Breast epithelium (tissue), 4 donors: Measurements from ENCODE around the gene AZU1. TPM values are rescaled to one million over a fixed set of nuclear protein-coding genes. Genes with fewer than 3 reads are reported as not detected.
"Not testable (repeated sequence)": the region's sequence is repeated elsewhere in the genome, so short reads cannot be mapped to it uniquely, and the experiment has no call there.

ENCODE experiments used
- DNase-seq, 2 donors: peaks; one replicate each; pipeline ENCODE4 v3.0.0-alpha.2; 2019; ENCODE audit warnings: low spot score in 2 of 2
- H3K27ac ChIP-seq, 2 donors: fragments of 200-600 bp; sonication (generic) in 1 of 2; one replicate each; pipeline ENCODE4 v1.5.1; 2016 to 2019; ENCODE audit warnings: mild to moderate bottlenecking in 1 of 2
- H3K27me3 ChIP-seq, 2 donors: fragments of 200-600 bp; sonication (generic) in 1 of 2; one replicate each; pipeline versions ENCODE4 v1.5.1 to v1.6.0; 2017 to 2019; ENCODE audit warnings: control low read depth in 1 of 2, mild to moderate bottlenecking in 1 of 2
- H3K36me3 ChIP-seq: fragments of 200-600 bp; one replicate; pipeline ENCODE4 v1.5.1; 2019
- H3K4me1 ChIP-seq, 2 donors: fragments of 200-600 bp; sonication (generic); one replicate each; pipeline ENCODE4 v1.5.1; 2016 to 2019; ENCODE audit warnings: control low read depth in 1 of 2
- H3K4me3 ChIP-seq, 3 donors: fragments of 200-600 bp; sonication (generic); 1 replicate in 2 of 3; 2 replicates in 1 of 3; pipeline ENCODE4 v1.5.1; 2016 to 2019; ENCODE audit warnings: mild to moderate bottlenecking in 3 of 3, moderate library complexity in 2 of 3
- H3K9me3 ChIP-seq, 2 donors: fragments of 200-600 bp; sonication (generic) in 1 of 2; one replicate each; pipeline ENCODE4 v1.5.1; 2016 to 2019; ENCODE audit warnings: control low read depth in 1 of 2
- CTCF ChIP-seq, 3 donors: fragments of 450-650 bp; IDR thresholded peaks; one replicate each; pipeline ENCODE4 v1.5.1; 2016 to 2017; ENCODE audit warnings: antibody characterized with exemption in 3 of 3, mild to moderate bottlenecking in 3 of 3, moderate library complexity in 3 of 3
- POLR2A ChIP-seq: fragments of 450-650 bp; IDR thresholded peaks from one replicate; pipeline ENCODE4 v1.6.1; 2016; ENCODE audit warnings: antibody characterized with exemption, mild to moderate bottlenecking, moderate library complexity
- POLR2AphosphoS5 ChIP-seq, 3 donors: sonication (generic); formaldehyde crosslinking; IDR thresholded peaks; one replicate each; pipeline ENCODE4 v1.6.1; 2017; ENCODE audit warnings: antibody characterized with exemption in 3 of 3
- intact Hi-C: fragments of 100-400 bp; cut with DNase I; formaldehyde crosslinking; loops from one replicate; pipeline ENCODE4 v1.15.1; 2023; ENCODE audit warnings: low total_unique reads
- total RNA-seq, 3 donors: library from RNA; depleted of rRNA; stranded (reverse); fragments of >200 nt; gene quantifications; one replicate each; pipeline ENCODE4 v1.1.0, GENCODE V29; 2016

AZU1 gene
- total RNA-seq, 3 donors from 2014 or later = 0.29 TPM; not detected in 2

GRCh38 chr19:814152-815078, 13.2 kb upstream of the AZU1 start:
- intact Hi-C loops = no loop called here
- no peak for DNase-seq
- Histone ChIP-seq H3K4me3 (no peak overlapping the region), H3K36me3 (peaks cover 11% of the 10 kb centered on the region), H3K27ac (no peak overlapping the region), H3K4me1 (no peaks in the 10 kb centered on the region), H3K27me3 (no peaks in the 10 kb centered on the region), H3K9me3 (no peaks in the 10 kb centered on the region)
- TF ChIP-seq POLR2AphosphoS5 (IDR thresholded peaks at IDR 0.05) (no peak), CTCF (IDR thresholded peaks at IDR 0.05) (no peak), POLR2A (no peak)

- no peak for TF ChIP-seq CTCF (IDR thresholded peaks at IDR 0.05)
- no peak for TF ChIP-seq POLR2AphosphoS5 (IDR thresholded peaks at IDR 0.05)
- TF ChIP-seq POLR2A = no peak
These were observed 12.4 kb upstream of the AZU1 start for GRCh38 chr19:815079-815774.

DNA sequence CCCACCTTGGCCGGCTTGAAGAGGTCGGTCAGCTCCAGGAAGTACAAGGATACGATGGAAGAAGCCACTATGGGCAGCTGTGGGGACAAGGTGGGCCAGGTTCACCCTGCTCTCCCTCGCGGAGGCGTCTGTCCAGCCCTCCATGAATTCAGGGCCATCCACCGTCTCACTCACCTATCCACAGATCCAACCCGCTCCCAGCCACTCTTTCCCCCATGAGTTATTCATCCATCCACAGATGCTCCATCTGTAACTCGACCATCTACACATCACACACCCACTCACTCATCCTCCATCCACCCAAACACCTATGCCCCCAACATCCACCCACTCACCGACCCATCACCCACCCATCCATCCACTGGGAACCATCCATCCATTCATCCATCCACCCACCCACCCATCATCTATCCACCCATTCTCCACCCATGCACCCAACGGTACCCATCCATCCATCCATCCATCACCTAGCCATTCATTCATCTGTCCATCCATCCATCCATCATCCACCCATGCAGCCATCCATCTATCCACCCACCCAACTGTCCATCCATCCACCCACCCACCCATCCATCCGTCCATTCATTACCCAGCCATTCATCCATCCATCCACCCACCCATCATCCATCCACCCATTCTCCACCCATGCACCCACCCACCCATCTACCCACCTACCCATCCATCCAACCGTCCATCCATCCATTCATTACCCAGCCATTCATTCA, 11.7 kb upstream of the AZU1 start:
- Histone ChIP-seq H3K4me3 (no peak overlapping the region), H3K27me3 (no peaks in the 10 kb centered on the region), H3K4me1 (no peaks in the 10 kb centered on the region), H3K9me3 (no peaks in the 10 kb centered on the region), H3K36me3 (peaks cover 3% of the 10 kb centered on the region), H3K27ac (no peak overlapping the region)
- no peak for DNase-seq
- intact Hi-C loops = no loop called here
- TF ChIP-seq POLR2A = no peak
- TF ChIP-seq CTCF (IDR thresholded peaks at IDR 0.05) = no peak
- TF ChIP-seq POLR2AphosphoS5 (IDR thresholded peaks at IDR 0.05) = no peak

More at GRCh38 chr19:815079-815774, 12.4 kb upstream of the AZU1 start:
- no peaks in the 10 kb centered on the region for H3K9me3 ChIP-seq
- no peak overlapping the region for H3K4me3 ChIP-seq
- H3K27ac ChIP-seq = no peak overlapping the region
- intact Hi-C loops = no loop called here
- no peaks in the 10 kb centered on the region for H3K4me1 ChIP-seq
- no peaks in the 10 kb centered on the region for H3K27me3 ChIP-seq
- H3K36me3 ChIP-seq = peaks cover 8% of the 10 kb centered on the region
- DNase-seq = no peak

- H3K27me3 ChIP-seq = peaks cover under 1 to 2% of the 10 kb centered on the region in 2 donors
- no peak for DNase-seq
- intact Hi-C loops = no loop called here
- H3K4me1 ChIP-seq = peaks cover 0 to 2% of the 10 kb centered on the region in 2 donors
- H3K4me3 ChIP-seq = no peak overlapping the region
- TF ChIP-seq POLR2AphosphoS5 (IDR thresholded peaks at IDR 0.05) (no peak), POLR2A (no peak), CTCF (IDR thresholded peaks at IDR 0.05) (no peak)
- no peaks in the 10 kb centered on the region for H3K9me3 ChIP-seq
- H3K36me3 ChIP-seq = no peaks in the 10 kb centered on the region
- H3K27ac ChIP-seq = no peak overlapping the region
These were observed 11.2 kb upstream of the AZU1 start for GRCh38 chr19:816500-816857.

- H3K9me3 ChIP-seq, H3K4me3 ChIP-seq, H3K4me1 ChIP-seq, DNase-seq, intact Hi-C loops, H3K27ac ChIP-seq, H3K36me3 ChIP-seq: not testable (repeated sequence)
- H3K27me3 ChIP-seq = peaks cover 12 to 19% of the 10 kb centered on the region in 2 donors
These were observed 7.4 kb upstream of the AZU1 start for GRCh38 chr19:820212-820611.
